Retinal pigment epithelial cell (primary cell): ENCODE measurements around the gene LPIN3.
A peak's percentile ranks its signal among the peaks of the same experiment; 100 is the strongest.
"Not testable (repeated sequence)": the region's sequence is repeated elsewhere in the genome, so short reads cannot be mapped to it uniquely, and the experiment has no call there.

Experiments
- DNase-seq: peaks from one replicate; pipeline ENCODE4 v3.0.0-alpha.2; 2010; ENCODE audit warnings: low read depth
- H3K4me3 ChIP-seq: 2 replicates; pipeline ENCODE4 v1.5.1; 2011; ENCODE audit warnings: mild to moderate bottlenecking, low read length, control low read depth, moderate library complexity
- TF ChIP-seq, protein P1 (sequence below): conservative IDR thresholded peaks from 2 replicates; pipeline ENCODE4 v1.5.1; 2011; ENCODE audit warnings: low read depth, low read length, control low read depth, inconsistent platforms

LPIN3 gene

DNA sequence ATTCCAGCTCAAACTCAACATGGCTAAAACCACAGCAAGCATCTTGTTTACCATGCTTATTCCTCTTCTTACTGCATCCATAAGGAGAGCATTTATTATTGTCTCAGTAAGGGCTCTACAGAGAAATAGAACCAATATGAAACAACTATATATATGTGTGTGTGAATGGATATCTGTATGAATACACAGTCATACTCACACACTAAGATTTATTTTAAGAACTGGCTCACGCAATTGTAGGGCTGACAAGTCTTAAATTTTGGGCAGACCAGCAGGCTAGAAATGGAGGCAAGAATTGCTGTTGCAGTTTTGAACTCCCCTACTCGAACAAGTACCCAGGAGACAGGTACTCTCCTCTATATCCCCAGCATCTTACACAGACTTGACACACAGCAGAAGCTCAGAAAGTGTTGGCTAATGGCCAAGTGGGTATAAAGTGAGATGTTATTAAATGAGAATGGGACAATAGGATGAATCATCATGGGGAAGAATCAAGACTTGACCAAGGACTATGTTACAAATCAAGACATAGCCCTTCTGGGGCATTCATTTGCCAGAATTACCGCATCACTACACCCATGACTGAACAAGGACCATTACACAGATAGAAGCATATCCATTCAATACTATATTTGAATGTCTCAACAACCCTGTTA lies 36.1 kb upstream of the LPIN3 start:
- H3K4me3 ChIP-seq, result no peak overlapping the region
- no peak for DNase-seq
- TF ChIP-seq, protein P1, sequence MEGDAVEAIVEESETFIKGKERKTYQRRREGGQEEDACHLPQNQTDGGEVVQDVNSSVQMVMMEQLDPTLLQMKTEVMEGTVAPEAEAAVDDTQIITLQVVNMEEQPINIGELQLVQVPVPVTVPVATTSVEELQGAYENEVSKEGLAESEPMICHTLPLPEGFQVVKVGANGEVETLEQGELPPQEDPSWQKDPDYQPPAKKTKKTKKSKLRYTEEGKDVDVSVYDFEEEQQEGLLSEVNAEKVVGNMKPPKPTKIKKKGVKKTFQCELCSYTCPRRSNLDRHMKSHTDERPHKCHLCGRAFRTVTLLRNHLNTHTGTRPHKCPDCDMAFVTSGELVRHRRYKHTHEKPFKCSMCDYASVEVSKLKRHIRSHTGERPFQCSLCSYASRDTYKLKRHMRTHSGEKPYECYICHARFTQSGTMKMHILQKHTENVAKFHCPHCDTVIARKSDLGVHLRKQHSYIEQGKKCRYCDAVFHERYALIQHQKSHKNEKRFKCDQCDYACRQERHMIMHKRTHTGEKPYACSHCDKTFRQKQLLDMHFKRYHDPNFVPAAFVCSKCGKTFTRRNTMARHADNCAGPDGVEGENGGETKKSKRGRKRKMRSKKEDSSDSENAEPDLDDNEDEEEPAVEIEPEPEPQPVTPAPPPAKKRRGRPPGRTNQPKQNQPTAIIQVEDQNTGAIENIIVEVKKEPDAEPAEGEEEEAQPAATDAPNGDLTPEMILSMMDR, result no peak

DNA sequence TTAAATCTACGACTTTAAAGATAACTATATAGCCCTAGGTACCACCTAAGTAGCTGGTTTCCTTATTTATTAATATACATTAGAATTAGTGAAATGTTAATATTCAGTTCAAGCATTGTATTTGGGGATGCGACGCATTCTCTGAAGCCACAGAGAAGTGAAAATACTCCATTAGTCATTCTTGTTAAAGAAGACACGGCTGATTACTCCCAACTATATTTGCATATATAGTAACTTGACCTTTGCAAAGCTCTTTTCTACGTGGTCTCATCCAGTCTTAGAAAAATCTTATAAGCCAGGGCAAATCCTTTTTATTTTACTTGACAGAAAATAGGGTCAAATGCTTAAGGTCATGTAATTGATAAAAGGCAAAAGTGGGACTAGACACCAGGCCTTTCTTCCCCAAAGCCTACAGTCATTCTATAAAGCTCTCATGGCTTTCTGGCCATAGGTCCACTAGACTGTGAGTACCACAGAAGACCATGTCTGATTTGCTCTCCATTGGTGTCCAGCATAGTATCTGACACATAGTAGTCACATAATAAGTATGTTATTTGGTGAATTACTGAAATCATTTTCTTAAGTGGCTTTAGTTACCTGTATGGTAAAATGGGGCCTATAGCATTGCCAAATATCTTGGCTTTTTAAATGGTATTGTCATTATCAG lies 34.4 kb upstream of the LPIN3 start:
- TF ChIP-seq, protein P1, result no peak
- no peak for DNase-seq

DNA sequence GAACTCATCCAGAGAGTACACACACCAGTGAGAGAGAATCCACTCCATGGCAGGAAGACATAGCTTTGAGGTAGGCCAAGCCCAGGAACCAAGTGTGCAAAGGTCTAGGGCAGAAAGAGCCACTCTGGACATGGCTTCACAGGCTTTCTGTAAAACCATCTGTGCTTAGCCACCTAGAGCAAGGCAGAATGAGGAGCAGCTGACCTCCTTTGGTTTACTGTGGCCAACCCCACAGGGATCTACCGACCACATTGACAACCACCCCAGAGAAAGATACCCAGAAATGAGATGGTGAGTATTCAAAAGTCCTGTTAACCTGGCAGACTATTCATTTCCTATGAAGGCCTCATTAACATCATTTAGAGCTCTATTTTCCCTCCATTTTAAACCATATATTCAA lies 33.6 kb upstream of the LPIN3 start:
- no peak overlapping the region for H3K4me3 ChIP-seq
- DNase-seq, result no peak
- TF ChIP-seq, protein P1, result no peak

More for the DNA sequence above, 34.4 kb upstream of the LPIN3 start:
- no peak overlapping the region for H3K4me3 ChIP-seq

DNA sequence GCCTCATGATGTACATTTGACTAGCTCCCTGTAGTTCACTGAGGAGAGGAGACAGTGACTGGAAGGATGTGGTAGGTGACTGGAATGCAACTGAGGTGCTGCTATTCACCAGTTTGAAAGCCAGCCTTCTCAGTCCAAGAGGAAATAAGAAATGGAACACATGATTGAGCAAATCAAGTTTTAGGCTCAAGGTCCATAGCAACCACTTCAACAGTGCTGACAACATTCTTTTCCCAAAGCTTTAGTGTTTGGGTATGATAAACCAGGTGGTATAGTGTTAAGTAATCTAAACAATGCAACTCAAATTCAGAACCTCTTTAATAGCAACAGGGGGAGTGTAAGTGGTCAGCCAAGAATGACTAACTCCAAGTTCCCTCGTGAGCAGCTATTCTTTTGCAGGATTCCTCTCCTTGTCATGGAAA lies 32.3 kb upstream of the LPIN3 start:
- H3K4me3 ChIP-seq, result no peak overlapping the region
- DNase-seq, result peak; percentile 80
- TF ChIP-seq, protein P1, result no peak

DNA sequence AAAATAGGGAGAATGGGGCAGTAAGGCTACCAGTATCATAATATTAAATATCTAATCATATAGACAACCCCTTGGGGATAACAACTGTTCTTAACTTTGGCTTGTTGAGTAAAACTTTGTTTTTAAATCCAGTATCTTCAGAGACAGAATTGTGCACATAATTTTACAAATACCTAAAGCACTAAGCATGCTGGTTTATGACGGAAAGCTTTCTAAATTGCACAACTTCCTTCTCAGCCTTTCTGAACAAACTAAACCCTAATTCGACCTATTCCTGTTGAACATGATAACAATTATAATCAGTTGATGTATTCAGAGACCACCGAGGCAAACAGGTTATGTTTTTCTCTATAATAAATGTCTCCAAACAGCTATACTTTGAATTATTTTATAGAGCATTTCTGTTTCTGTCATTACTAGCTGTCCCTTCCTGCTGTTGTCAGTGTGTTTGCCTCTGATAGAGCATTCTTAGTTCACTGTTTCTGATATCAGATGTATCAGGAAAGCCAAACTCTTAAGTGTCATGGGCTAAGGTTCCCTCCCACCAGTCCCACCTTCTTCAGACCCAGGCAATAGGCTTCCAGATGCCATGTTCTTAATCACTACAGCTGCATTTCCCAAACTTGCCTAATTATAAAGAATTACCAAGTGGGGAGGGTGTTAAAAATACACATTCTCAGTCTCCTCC lies 31.8 kb upstream of the LPIN3 start:
- no peak for DNase-seq
- no peak overlapping the region for H3K4me3 ChIP-seq
- TF ChIP-seq, protein P1, result no peak

DNA sequence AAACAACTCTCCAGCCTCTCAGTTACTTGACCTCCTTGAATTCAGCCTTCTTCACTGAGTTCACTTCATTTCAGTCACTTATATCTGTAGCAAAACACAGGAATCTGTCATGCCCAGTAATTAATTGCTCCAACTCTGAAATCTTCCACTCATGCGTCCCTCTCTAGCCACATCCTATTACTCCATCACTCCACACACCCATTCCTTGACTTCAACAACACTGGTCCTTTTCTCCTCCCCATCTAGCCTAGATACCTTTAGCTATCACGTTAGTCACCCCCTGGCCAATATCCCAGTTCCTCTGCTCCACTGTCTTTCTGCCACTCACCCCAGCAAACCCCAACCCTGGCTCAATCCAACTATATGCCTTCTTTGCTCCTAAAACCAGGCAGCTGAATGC lies 30.8 kb upstream of the LPIN3 start:
- no peak overlapping the region for H3K4me3 ChIP-seq
- no peak for DNase-seq
- TF ChIP-seq, protein P1, result no peak

DNA sequence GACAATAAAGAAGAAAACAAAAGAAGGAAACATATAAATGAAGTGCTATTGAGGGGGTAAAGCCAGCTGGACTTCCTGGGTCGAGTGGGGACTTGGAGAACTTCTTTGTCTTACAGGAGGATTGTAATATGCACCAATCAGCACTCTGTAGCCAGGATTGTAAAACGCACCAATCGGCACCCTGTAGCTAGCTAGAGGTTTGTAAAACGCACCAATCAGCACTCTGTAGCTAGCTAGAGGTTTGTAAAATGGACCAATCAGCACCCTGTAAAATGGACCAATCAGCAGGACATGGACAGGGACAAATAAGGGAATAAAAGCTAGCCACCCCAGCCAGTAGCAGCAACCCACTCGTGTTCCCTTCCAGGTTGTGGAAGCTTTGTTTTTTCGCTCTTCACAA lies 28.6 kb upstream of the LPIN3 start:
- H3K4me3 ChIP-seq, DNase-seq: not testable (repeated sequence)
